GM18858 (cell line): ENCODE results near the gene GSTT4.
"Not testable (repeated sequence)": the region's sequence is repeated elsewhere in the genome, so short reads cannot be mapped to it uniquely, and the experiment has no call there.

Source experiments
- ATAC-seq: cut with Tn5 transposase; IDR thresholded peaks from one replicate; pipeline ENCODE4 v1.9.1; 2021; ENCODE audit not compliant: unreplicated experiment

Gene GSTT4

GRCh38 chr22:23989583-23990244 is 15.5 kb downstream of the GSTT4 start:
- not testable (repeated sequence) for ATAC-seq

GRCh38 chr22:23986538-23987178 is 18.6 kb downstream of the GSTT4 start:
- ATAC-seq = not testable (repeated sequence)

GRCh38 chr22:23986089-23986488 is 19.2 kb downstream of the GSTT4 start:
- not testable (repeated sequence) for ATAC-seq

- no peak for ATAC-seq
These were observed 20.8 kb downstream of the GSTT4 start for GRCh38 chr22:23984430-23984829.

- not testable (repeated sequence) for ATAC-seq
These were observed 24.7 kb downstream of the GSTT4 start for GRCh38 chr22:23980567-23980966.

- not testable (repeated sequence) for ATAC-seq
These were observed 25.6 kb downstream of the GSTT4 start, which contains the start of gene GSTT2 for GRCh38 chr22:23979557-23980240. TSS of gene GSTT2 (plus strand) at chr22:23980134.

- not testable (repeated sequence) for ATAC-seq
These were observed 27.9 kb downstream of the GSTT4 start for GRCh38 chr22:23977304-23977703.

GRCh38 chr22:23974836-23975352 is 30.4 kb downstream of the GSTT4 start:
- ATAC-seq = peak; percentile 16

GRCh38 chr22:23974345-23974744 is 30.9 kb downstream of the GSTT4 start, which contains the start of gene DDT:
TSS of gene DDT (minus strand) at chr22:23974441. CDS start at chr22:23974414, 27 bp downstream.
- ATAC-seq = peak; percentile 68

- ATAC-seq = not testable (repeated sequence)
These were observed 33.3 kb downstream of the GSTT4 start for GRCh38 chr22:23971927-23972326.

GRCh38 chr22:23970816-23971486 is 34.3 kb downstream of the GSTT4 start:
- no peak for ATAC-seq

GRCh38 chr22:23970201-23970641 is 35.0 kb downstream of the GSTT4 start:
- no peak for ATAC-seq

- ATAC-seq = no peak
These were observed 36.2 kb downstream of the GSTT4 start for GRCh38 chr22:23969071-23969470.

GRCh38 chr22:23966568-23966967 is 38.7 kb downstream of the GSTT4 start, which contains the start of gene DDTL:
TSS of gene DDTL (plus strand) at chr22:23966888. CDS start at chr22:23966915, 27 bp downstream.
- ATAC-seq = peak; percentile 75

- ATAC-seq = not testable (repeated sequence)
These were observed 39.2 kb downstream of the GSTT4 start for GRCh38 chr22:23966094-23966493.

GRCh38 chr22:23961084-23961771 is 44.0 kb downstream of the GSTT4 start, which contains the start of gene GSTT2B:
TSS of gene GSTT2B (minus strand) at chr22:23961195. CDS start at chr22:23961131, 64 bp downstream.
- not testable (repeated sequence) for ATAC-seq

GRCh38 chr22:23956301-23956900 is 48.9 kb downstream of the GSTT4 start:
- ATAC-seq = not testable (repeated sequence)

GRCh38 chr22:23955886-23956285 is 49.4 kb downstream of the GSTT4 start:
- not testable (repeated sequence) for ATAC-seq

GRCh38 chr22:23954991-23955305 is 50.3 kb downstream of the GSTT4 start:
- not testable (repeated sequence) for ATAC-seq
